Measurements from ENCODE around the gene DDX39B.
"Not testable (repeated sequence)": the region's sequence is repeated elsewhere in the genome, so short reads cannot be mapped to it uniquely, and the experiment has no call there.

DDX39B gene

GRCh38 chr6:31525932-31526591, 15.7 kb downstream of the DDX39B start:
- no peak for DNase-seq

- no peak for DNase-seq
Observed at GRCh38 chr6:31525553-31525931, 16.3 kb downstream of the DDX39B start.

GRCh38 chr6:31521835-31522234, 20.0 kb downstream of the DDX39B start:
- no peak for DNase-seq

GRCh38 chr6:31513456-31514165, 28.2 kb downstream of the DDX39B start:
- DNase-seq, result no peak

GRCh38 chr6:31510007-31510406, 31.8 kb downstream of the DDX39B start:
- no peak for DNase-seq

- not testable (repeated sequence) for DNase-seq
Observed at GRCh38 chr6:31509036-31509435, 32.8 kb downstream of the DDX39B start.

GRCh38 chr6:31502586-31502985, 39.2 kb downstream of the DDX39B start:
- no peak for DNase-seq

GRCh38 chr6:31499648-31500047, 42.2 kb downstream of the DDX39B start:
- not testable (repeated sequence) for DNase-seq

GRCh38 chr6:31498748-31499147, 43.1 kb downstream of the DDX39B start:
- DNase-seq, result no peak

GRCh38 chr6:31497531-31498476, 44.0 kb downstream of the DDX39B start, which contains the start of gene MICB:
Gene MICB, plus strand, starts transcription at chr6:31498145. Its CDS starts 49 bp downstream, at chr6:31498194.
- DNase-seq, result no peak

GRCh38 chr6:31496826-31497225, 45.0 kb downstream of the DDX39B start:
- DNase-seq, result not testable (repeated sequence)

GRCh38 chr6:31495580-31495979, 46.2 kb downstream of the DDX39B start:
- DNase-seq, result no peak

GRCh38 chr6:31493875-31494694, 47.7 kb downstream of the DDX39B start:
- no peak for DNase-seq

GRCh38 chr6:31493550-31493874, 48.3 kb downstream of the DDX39B start:
- not testable (repeated sequence) for DNase-seq

GRCh38 chr6:31490115-31490873, 51.5 kb downstream of the DDX39B start:
- no peak for DNase-seq

- no peak for DNase-seq
Observed at GRCh38 chr6:31489086-31489485, 52.7 kb downstream of the DDX39B start.

- DNase-seq, result not testable (repeated sequence)
Observed at GRCh38 chr6:31487674-31488073, 54.1 kb downstream of the DDX39B start.

GRCh38 chr6:31486065-31486837, 55.6 kb downstream of the DDX39B start:
- not testable (repeated sequence) for DNase-seq

- no peak for DNase-seq
Observed at GRCh38 chr6:31485055-31485454, 56.7 kb downstream of the DDX39B start.

GRCh38 chr6:31483392-31483791, 58.4 kb downstream of the DDX39B start:
- no peak for DNase-seq

- no peak for DNase-seq
Observed at GRCh38 chr6:31480574-31480973, 61.2 kb downstream of the DDX39B start.

Data from cortex of kidney (tissue), 1 donor.